CD14-positive monocyte (primary cell): ENCODE data around the gene JPH2. TPM values are rescaled to one million over a fixed set of nuclear protein-coding genes. Genes with fewer than 3 reads are reported as not detected.

Experiments
- DNase-seq, 3 donors: peaks; one replicate each; pipeline ENCODE4 v3.0.0-alpha.2; 2011 to 2022
- H2AFZ ChIP-seq: 2 replicates; pipeline ENCODE4 v1.6.0; 2012; ENCODE audit warnings: mild to moderate bottlenecking, low read depth, low read length, inconsistent platforms; ENCODE audit not compliant: insufficient read depth, poor library complexity, severe bottlenecking
- H3K27ac ChIP-seq, 2 donors: 1 replicate in 1 of 2; 2 replicates in 1 of 2; pipeline ENCODE4 v1.5.1; 2012 to 2013; ENCODE audit warnings: low read length in 2 of 2, control low read depth in 1 of 2, inconsistent platforms in 1 of 2, low read depth in 1 of 2, mild to moderate bottlenecking in 1 of 2
- H3K27me3 ChIP-seq, 2 donors: one replicate each; pipeline versions ENCODE4 v1.6.0 to v1.6.1; 2011 to 2013; ENCODE audit warnings: low read length in 2 of 2; ENCODE audit not compliant: control insufficient read depth in 2 of 2, insufficient read depth in 2 of 2
- H3K36me3 ChIP-seq, 2 donors: replicated peaks in 1 of 2; 1 replicate in 1 of 2; 2 replicates in 1 of 2; pipeline versions ENCODE4 v1.5.1 to v1.6.1; 2012 to 2013; ENCODE audit warnings: low read length in 2 of 2, control low read depth in 1 of 2, inconsistent platforms in 1 of 2, mild to moderate bottlenecking in 1 of 2; ENCODE audit not compliant: insufficient read depth in 2 of 2, control insufficient read depth in 1 of 2
- H3K4me1 ChIP-seq, 2 donors: 1 replicate in 1 of 2; 2 replicates in 1 of 2; pipeline versions ENCODE4 v1.5.1 to v1.6.1; 2012 to 2013; ENCODE audit warnings: low read length in 2 of 2, control low read depth in 1 of 2, inconsistent platforms in 1 of 2, mild to moderate bottlenecking in 1 of 2, moderate library complexity in 1 of 2; ENCODE audit not compliant: insufficient read depth in 2 of 2, control insufficient read depth in 1 of 2
- H3K4me2 ChIP-seq: replicated peaks from 2 replicates; pipeline ENCODE3; 2012; ENCODE audit warnings: low read length, moderate library complexity, mild to moderate bottlenecking; ENCODE audit not compliant: poor library complexity, severe bottlenecking; ENCODE audit errors: extremely low read depth
- H3K4me3 ChIP-seq, 3 experiments: fragments of 200-600 bp in 1 of 3; sonication (generic) in 1 of 3; replicated peaks in 1 of 3; 1 replicate in 2 of 3; 2 replicates in 1 of 3; pipeline ENCODE4 v1.5.1; 2011 to 2013; ENCODE audit warnings: low read length in 3 of 3, mild to moderate bottlenecking in 3 of 3, control low read depth in 2 of 3, low read depth in 2 of 3, inconsistent platforms in 1 of 3, moderate library complexity in 1 of 3
- H3K79me2 ChIP-seq: 2 replicates; pipeline ENCODE4 v1.6.0; 2012; ENCODE audit warnings: mild to moderate bottlenecking, control low read depth, inconsistent platforms, low read length, moderate library complexity; ENCODE audit not compliant: insufficient read depth
- H3K9ac ChIP-seq: 2 replicates; pipeline ENCODE4 v1.6.0; 2017; ENCODE audit warnings: low read length, mild to moderate bottlenecking; ENCODE audit not compliant: insufficient read depth, poor library complexity, severe bottlenecking
- H3K9me3 ChIP-seq, 2 donors: replicated peaks in 1 of 2; 1 replicate in 1 of 2; 2 replicates in 1 of 2; pipeline versions ENCODE4 v1.5.1 to v1.6.1; 2012 to 2013; ENCODE audit warnings: low read length in 2 of 2, control low read depth in 1 of 2; ENCODE audit not compliant: control insufficient read depth in 1 of 2, insufficient read depth in 1 of 2
- H4K20me1 ChIP-seq: 2 replicates; pipeline ENCODE4 v1.6.0; 2012; ENCODE audit warnings: mild to moderate bottlenecking, low read length, control low read depth, moderate library complexity; ENCODE audit not compliant: insufficient read depth
- H3K27ac Mint-ChIP-seq, 7 donors: one replicate each; pipeline ENCODE4 v1.8.0; 2020; ENCODE audit warnings: mild to moderate bottlenecking in 7 of 7, mixed read lengths in 7 of 7, moderate library complexity in 6 of 7, inconsistent platforms in 2 of 7
- H3K27me3 Mint-ChIP-seq, 3 donors: one replicate each; pipeline ENCODE4 v1.8.0; 2021 to 2022; ENCODE audit warnings: low read depth in 3 of 3, mild to moderate bottlenecking in 3 of 3, mixed read lengths in 3 of 3, moderate library complexity in 3 of 3, inconsistent platforms in 1 of 3
- H3K36me3 Mint-ChIP-seq, 2 donors: one replicate each; pipeline ENCODE4 v1.8.0; 2020; ENCODE audit warnings: mixed read lengths in 2 of 2, inconsistent platforms in 1 of 2, mild to moderate bottlenecking in 1 of 2
- H3K4me1 Mint-ChIP-seq: one replicate; pipeline ENCODE4 v1.8.0; 2020; ENCODE audit warnings: mild to moderate bottlenecking, mixed read lengths
- H3K4me3 Mint-ChIP-seq, 2 donors: one replicate each; pipeline ENCODE4 v1.8.0; 2020; ENCODE audit warnings: mild to moderate bottlenecking in 2 of 2, mixed read lengths in 2 of 2, moderate library complexity in 1 of 2
- H3K9me3 Mint-ChIP-seq, 7 donors: one replicate each; pipeline ENCODE4 v1.8.0; 2020 to 2022; ENCODE audit warnings: mixed read lengths in 7 of 7, mild to moderate bottlenecking in 6 of 7, moderate library complexity in 6 of 7, inconsistent platforms in 2 of 7
- WGBS: methylation state at CpG from one replicate; pipeline ENCODE4 v1.1.5; 2013; ENCODE audit warnings: missing lambda C conversion rate; ENCODE audit not compliant: insufficient coverage; 5-methylcytosine and 5-hydroxymethylcytosine counted together
- intact Hi-C, 2 donors: fragments of 100-400 bp; cut with micrococcal nuclease; formaldehyde crosslinking; loops; one replicate each; pipeline versions ENCODE4 v1.15.0 to v1.15.1; 2023
- polyA plus RNA-seq, 3 donors: library from polyadenylated mRNA; depleted of rRNA in 1 of 3; unstranded in 2 of 3; stranded (reverse) in 1 of 3; fragments of 300-500 nt in 2 of 3; fragments of >200 nt in 1 of 3; fragmentation: Illumina TruSeq in 2 of 3; gene quantifications; 1 replicate in 2 of 3; 2 replicates in 1 of 3; pipeline ENCODE4 v1.2.3, GENCODE V29; 2012 to 2021
- TF ChIP-seq, protein P1 (sequence below): fragments of 200-600 bp; IDR thresholded peaks from one replicate; pipeline ENCODE4 v1.8.0; 2022; ENCODE audit warnings: antibody characterized with exemption, mild to moderate bottlenecking

The JPH2 gene
- polyA plus RNA-seq, 3 donors = not detected

DNA sequence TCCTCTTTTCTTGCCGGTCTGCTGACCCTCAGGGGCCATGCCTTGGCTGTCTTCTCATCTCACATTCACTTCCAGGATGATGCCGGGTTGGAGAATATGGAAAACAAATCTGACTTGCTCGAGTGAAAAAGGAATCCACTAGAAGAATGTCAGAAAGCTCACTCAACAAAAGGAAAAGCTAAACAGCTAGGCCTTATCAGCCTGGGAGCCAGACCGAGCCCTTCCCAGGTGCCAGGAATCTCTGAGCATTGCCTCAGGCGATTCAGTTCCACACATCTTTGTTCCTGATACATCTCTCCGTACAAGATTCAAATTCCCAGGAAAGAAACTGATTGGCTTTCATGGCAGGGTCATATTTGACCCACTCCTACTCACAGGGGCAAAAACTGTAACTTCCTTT, 32.8 kb upstream of the JPH2 start:
- Mint-ChIP-seq H3K4me3 (no peak overlapping the region), H3K9me3 (peaks cover 0 to 1% (median 0%) of the 10 kb centered on the region in 7 donors), H3K27me3 (peaks cover 3 to 9% (median 5%) of the 10 kb centered on the region in 3 donors), H3K27ac (no peak overlapping the region), H3K4me1 (peaks cover 24% of the 10 kb centered on the region), H3K36me3 (peaks cover 0 to 5% of the 10 kb centered on the region in 2 donors)
- H3K27me3 ChIP-seq = no peaks in the 10 kb centered on the region
- H3K9me3 ChIP-seq = no peaks in the 10 kb centered on the region
- WGBS = 91% methylated on average over 5 of the region's 6 CpGs
- H3K4me2 ChIP-seq = no peak overlapping the region
- H4K20me1 ChIP-seq = no peaks in the 10 kb centered on the region
- no peak overlapping the region for H3K27ac ChIP-seq
- intact Hi-C loops = loop anchor here (10.0 kb wide), 2 partner anchors 515 to 645 kb away; no protein-coding TSS in a partner anchor
- H2AFZ ChIP-seq = no peak overlapping the region
- no peak for DNase-seq
- no peak overlapping the region for H3K4me3 ChIP-seq
- H3K36me3 ChIP-seq = no peaks in the 10 kb centered on the region
- TF ChIP-seq, protein P1, sequence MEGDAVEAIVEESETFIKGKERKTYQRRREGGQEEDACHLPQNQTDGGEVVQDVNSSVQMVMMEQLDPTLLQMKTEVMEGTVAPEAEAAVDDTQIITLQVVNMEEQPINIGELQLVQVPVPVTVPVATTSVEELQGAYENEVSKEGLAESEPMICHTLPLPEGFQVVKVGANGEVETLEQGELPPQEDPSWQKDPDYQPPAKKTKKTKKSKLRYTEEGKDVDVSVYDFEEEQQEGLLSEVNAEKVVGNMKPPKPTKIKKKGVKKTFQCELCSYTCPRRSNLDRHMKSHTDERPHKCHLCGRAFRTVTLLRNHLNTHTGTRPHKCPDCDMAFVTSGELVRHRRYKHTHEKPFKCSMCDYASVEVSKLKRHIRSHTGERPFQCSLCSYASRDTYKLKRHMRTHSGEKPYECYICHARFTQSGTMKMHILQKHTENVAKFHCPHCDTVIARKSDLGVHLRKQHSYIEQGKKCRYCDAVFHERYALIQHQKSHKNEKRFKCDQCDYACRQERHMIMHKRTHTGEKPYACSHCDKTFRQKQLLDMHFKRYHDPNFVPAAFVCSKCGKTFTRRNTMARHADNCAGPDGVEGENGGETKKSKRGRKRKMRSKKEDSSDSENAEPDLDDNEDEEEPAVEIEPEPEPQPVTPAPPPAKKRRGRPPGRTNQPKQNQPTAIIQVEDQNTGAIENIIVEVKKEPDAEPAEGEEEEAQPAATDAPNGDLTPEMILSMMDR = no peak
- no peak overlapping the region for H3K9ac ChIP-seq
- H3K79me2 ChIP-seq = no peaks in the 10 kb centered on the region
- H3K4me1 ChIP-seq = peaks cover 4 to 9% of the 10 kb centered on the region in 2 donors

DNA sequence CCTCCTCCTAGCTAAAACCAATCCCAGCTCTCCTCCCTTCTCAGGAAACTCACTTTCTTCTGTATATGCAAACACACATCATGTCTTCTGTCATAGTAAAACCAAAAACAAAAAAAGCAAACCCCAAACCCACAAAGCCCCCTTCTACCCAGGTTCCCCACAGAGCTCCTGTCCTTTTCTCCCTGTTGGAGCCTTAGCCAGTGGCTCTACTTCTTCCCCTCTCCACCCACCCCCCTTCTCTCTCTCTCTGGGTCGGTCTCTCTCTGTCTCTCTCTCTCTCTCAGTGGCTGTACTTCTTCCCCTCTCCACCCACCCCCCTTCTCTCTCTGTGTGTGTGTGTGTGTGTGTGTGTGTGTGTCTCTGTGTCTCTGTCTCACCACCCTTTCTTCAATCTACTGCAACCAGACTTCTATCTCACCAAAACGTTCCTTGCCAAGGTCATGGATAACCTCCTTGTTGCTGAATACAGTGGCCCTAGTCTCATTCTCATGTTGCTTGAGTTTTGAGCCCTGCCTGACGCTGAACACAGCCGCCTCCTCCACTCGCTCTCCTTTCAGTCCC, 32.3 kb upstream of the JPH2 start:
- peaks cover 4 to 9% of the 10 kb centered on the region in 2 donors for H3K4me1 ChIP-seq
- no peak overlapping the region for H3K4me3 Mint-ChIP-seq
- H3K79me2 ChIP-seq = no peaks in the 10 kb centered on the region
- no peak overlapping the region for H3K4me2 ChIP-seq
- TF ChIP-seq, protein P1 = no peak
- no peak overlapping the region for H3K27ac ChIP-seq
- no peak for DNase-seq
- no peaks in the 10 kb centered on the region for H3K9me3 ChIP-seq
- H3K9me3 Mint-ChIP-seq = no peaks in the 10 kb centered on the region
- WGBS = 80% methylated on average over 4 of the region's 5 CpGs
- H4K20me1 ChIP-seq = no peaks in the 10 kb centered on the region
- intact Hi-C loops = loop anchor here (10.0 kb wide), 2 partner anchors 516 to 646 kb away; no protein-coding TSS in a partner anchor
- H3K4me1 Mint-ChIP-seq = peaks cover 24% of the 10 kb centered on the region
- no peak overlapping the region for H3K4me3 ChIP-seq
- H3K27me3 Mint-ChIP-seq = peaks cover 3 to 9% (median 5%) of the 10 kb centered on the region in 3 donors
- no peak overlapping the region for H3K27ac Mint-ChIP-seq
- H2AFZ ChIP-seq = no peak overlapping the region
- H3K9ac ChIP-seq = no peak overlapping the region
- no peaks in the 10 kb centered on the region for H3K27me3 ChIP-seq
- H3K36me3 ChIP-seq = no peaks in the 10 kb centered on the region
- peaks cover 0 to 5% of the 10 kb centered on the region in 2 donors for H3K36me3 Mint-ChIP-seq
